ENCODE results near the gene CLDN9.

CLDN9 gene

GRCh38 chr16:3015865-3016521, 3.3 kb downstream of the CLDN9 start:
- no peak overlapping the region for H3K4me3 ChIP-seq (ENCODE audit: low read depth, low read length)
- no peak for DNase-seq (ENCODE audit: low read depth)
- in situ Hi-C loops (cut with HindIII; ENCODE audit: low sequenced_read_pairs): no loop called here
- TF ChIP-seq CTCF (IDR thresholded peaks at IDR 0.05; ENCODE audit: low read depth, low read length, missing control alignments): no peak

- in situ Hi-C loops (cut with HindIII; ENCODE audit: low sequenced_read_pairs): no loop called here
- no peak overlapping the region for H3K4me3 ChIP-seq (ENCODE audit: low read depth, low read length)
- DNase-seq (ENCODE audit: low read depth): no peak
- no peak for TF ChIP-seq CTCF (IDR thresholded peaks at IDR 0.05; ENCODE audit: low read depth, low read length, missing control alignments)
These were observed 4.6 kb downstream of the CLDN9 start for GRCh38 chr16:3017344-3017743.

GRCh38 chr16:3017794-3018506, 5.2 kb downstream of the CLDN9 start, which contains the start of gene CLDN6:
TSS of gene CLDN6 (minus strand) at chr16:3018183. CDS start at chr16:3016021, 2,162 bp downstream.
- no peak within 1 kb of the TSS for H3K4me3 ChIP-seq (ENCODE audit: low read depth, low read length)
- in situ Hi-C loops (cut with HindIII; ENCODE audit: low sequenced_read_pairs): no loop called here
- DNase-seq (ENCODE audit: low read depth): no peak
- TF ChIP-seq CTCF (IDR thresholded peaks at IDR 0.05; ENCODE audit: low read depth, low read length, missing control alignments): peak; percentile 36

GRCh38 chr16:3019594-3020246, 7.0 kb downstream of the CLDN9 start:
- peak overlapping the region; percentile 93 for H3K4me3 ChIP-seq (ENCODE audit: low read depth, low read length)
- DNase-seq (ENCODE audit: low read depth): no peak
- no peak for TF ChIP-seq CTCF (IDR thresholded peaks at IDR 0.05; ENCODE audit: low read depth, low read length, missing control alignments)
- in situ Hi-C loops (cut with HindIII; ENCODE audit: low sequenced_read_pairs): no loop called here

- peak; percentile 15 for DNase-seq (ENCODE audit: low read depth)
- TF ChIP-seq CTCF (IDR thresholded peaks at IDR 0.05; ENCODE audit: low read depth, low read length, missing control alignments): no peak
- in situ Hi-C loops (cut with HindIII; ENCODE audit: low sequenced_read_pairs): no loop called here
- peak within 1 kb of the TSS; percentile 93 for H3K4me3 ChIP-seq (ENCODE audit: low read depth, low read length)
These were observed 7.5 kb downstream of the CLDN9 start, which contains the start of gene TNFRSF12A for GRCh38 chr16:3020247-3020603. TSS of gene TNFRSF12A (plus strand) at chr16:3020368. CDS start at chr16:3020398, 30 bp downstream.

- peak; percentile 34 for DNase-seq (ENCODE audit: low read depth)
- in situ Hi-C loops (cut with HindIII; ENCODE audit: low sequenced_read_pairs): no loop called here
- peak overlapping the region; percentile 93 for H3K4me3 ChIP-seq (ENCODE audit: low read depth, low read length)
- no peak for TF ChIP-seq CTCF (IDR thresholded peaks at IDR 0.05; ENCODE audit: low read depth, low read length, missing control alignments)
These were observed 8.1 kb downstream of the CLDN9 start for GRCh38 chr16:3020604-3021448.
